Heart right ventricle (tissue), 16 donors: Measurements from ENCODE around the gene SERPINB8. TPM values are rescaled to one million over a fixed set of nuclear protein-coding genes. Genes with fewer than 3 reads are reported as not detected.

Experiments used
- ATAC-seq, 8 donors: fragments of 200-7000 bp; cut with Tn5 transposase; one replicate each; pipeline ENCODE4 v1.9.1; 2020; ENCODE audit warnings: mild to moderate bottlenecking in 8 of 8, moderate library complexity in 8 of 8, moderate number of reproducible peaks in 1 of 8
- DNase-seq, 2 donors: peaks; one replicate each; pipeline ENCODE4 v3.0.0-alpha.2; 2020
- H3K27ac ChIP-seq, 10 donors: fragments of 200-600 bp; sonication (generic) in 2 of 10; one replicate each; pipeline versions ENCODE4 v1.5.0 to v1.8.0; 2020 to 2022; ENCODE audit warnings: mild to moderate bottlenecking in 3 of 10
- H3K27me3 ChIP-seq, 7 donors: fragments of 200-600 bp; one replicate each; pipeline ENCODE4 v1.8.0; 2021 to 2022; ENCODE audit warnings: mild to moderate bottlenecking in 2 of 7
- H3K36me3 ChIP-seq, 9 donors: fragments of 200-600 bp; sonication (generic) in 1 of 9; one replicate each; pipeline versions ENCODE4 v1.5.0 to v1.8.0; 2020 to 2022; ENCODE audit warnings: mild to moderate bottlenecking in 2 of 9
- H3K4me1 ChIP-seq, 9 donors: fragments of 200-600 bp; sonication (generic) in 1 of 9; one replicate each; pipeline versions ENCODE4 v1.5.0 to v1.8.0; 2020 to 2022; ENCODE audit warnings: mild to moderate bottlenecking in 4 of 9
- H3K4me3 ChIP-seq, 10 donors: fragments of 200-600 bp; sonication (generic) in 2 of 10; one replicate each; pipeline versions ENCODE4 v1.5.0 to v1.8.0; 2020 to 2022; ENCODE audit warnings: mild to moderate bottlenecking in 7 of 10, moderate library complexity in 2 of 10
- H3K9me3 ChIP-seq, 11 donors: fragments of 200-600 bp in 10 of 11; sonication (generic) in 2 of 11; one replicate each; pipeline versions ENCODE4 v1.5.0 to v1.8.0; 2013 to 2022; ENCODE audit warnings: mild to moderate bottlenecking in 2 of 11, control low read depth in 1 of 11, moderate library complexity in 1 of 11
- CTCF ChIP-seq, 9 donors: fragments of 200-600 bp; sonication (generic) in 2 of 9; IDR thresholded peaks; one replicate each; pipeline versions ENCODE4 v1.5.0 to v1.8.0; 2021 to 2022; ENCODE audit warnings: antibody characterized with exemption in 9 of 9, mild to moderate bottlenecking in 5 of 9, moderate library complexity in 1 of 9
- WGBS, 2 donors: extraction: QIAGEN DNeasy Blood & Tissue Kit; methylation state at CpG; one replicate each; pipeline ENCODE4 v1.1.7; 2013; ENCODE audit warnings: inconsistent platforms in 1 of 2; 5-methylcytosine and 5-hydroxymethylcytosine counted together
- intact Hi-C, 10 donors: fragments of 100-400 bp; cut with DNase I; formaldehyde crosslinking; loops; one replicate each; pipeline versions ENCODE4 v1.11.1 to v1.14.2; 2022
- polyA plus RNA-seq, 2 donors: library from polyadenylated mRNA; stranded (reverse); fragments of 200-250 nt; gene quantifications; one replicate each; pipeline ENCODE4 v1.2.3, GENCODE V29; 2013
- total RNA-seq, 10 donors: library from RNA; stranded (reverse); fragmentation: NEBNext Ultra II Directional in 3 of 10; extraction: Animal tissue kit (Norgen Biotek cat#: 25700) in 3 of 10; gene quantifications; one replicate each; pipeline versions ENCODE4 v1.2.1 to v1.2.4, GENCODE V29; 2021 to 2023
- donor health status: Arrhythmogenic right ventricular cardiomyopathy.
- donor health status: ischemic (EF 13 %, LVEDD 7.1; RV severe dilation, severe dysfunction).
- donor health status: healthy with polysubstance abuse.
- donor health status: DM: no; HTN: yes; CAD: no.
- donor health status: DM: no; HTN: no; CAD: no.
- donor health status: ischemic (EF 25% LVEDD 6.9; RV normal size, moderate dysfunction).
- donor health status: ischemic (EF 25% LVEDD 5.7; RV mildly dilated, moderate dysfunction).
- donor health status: healthy.
- donor health status: DM: yes; HTN: yes; CAD: no.
- donor health status: Ischemic cardiomyopathy.
- donor health status: ischemic (EF 35%, LVEDD 5.7; RV mildly dilated, moderate dysfunction).
- donor health status: nonischemic (EF 11% LVEDD 7.7; RV severe dilation, severe dysfunction).
- donor health status: DM: yes; HTN: yes; CAD: no.
- donor health status: PGD.
- donor health status: ischemic (EF 29% LVEDD 5.4; RV normal size, mild dysfunction).
- donor health status: nonischemic (EF 23%, LVEDD 6.1; RV moderate dilation, normal function).

Gene SERPINB8
- total and polyA plus RNA-seq, 12 donors: 0.81 to 10.9 (median 2.5) TPM

- no peak for DNase-seq
- Histone ChIP-seq H3K4me3 (peak overlapping the region in 7 of 10 donors; percentile 71 to 90 (median 87)), H3K36me3 (no peaks in the 10 kb centered on the region), H3K9me3 (no peaks in the 10 kb centered on the region), H3K27me3 (no peaks in the 10 kb centered on the region), H3K4me1 (peaks cover 0 to 42% (median 8%) of the 10 kb centered on the region in 9 donors), H3K27ac (peak overlapping the region in 8 of 10 donors; percentile 94 to 97 (median 96))
- intact Hi-C loops: loop anchor here in 1 of 10 donors (10.0 kb wide), 1 partner anchor 457 kb away; no protein-coding TSS in a partner anchor
- no peak for TF ChIP-seq CTCF (IDR thresholded peaks at IDR 0.05)
- WGBS, 2 donors: 75% methylated on average over 13 of the region's 13 CpGs
- no peak for ATAC-seq
Observed at GRCh38 chr18:63971320-63972001, 1.6 kb downstream of the SERPINB8 start.

DNA sequence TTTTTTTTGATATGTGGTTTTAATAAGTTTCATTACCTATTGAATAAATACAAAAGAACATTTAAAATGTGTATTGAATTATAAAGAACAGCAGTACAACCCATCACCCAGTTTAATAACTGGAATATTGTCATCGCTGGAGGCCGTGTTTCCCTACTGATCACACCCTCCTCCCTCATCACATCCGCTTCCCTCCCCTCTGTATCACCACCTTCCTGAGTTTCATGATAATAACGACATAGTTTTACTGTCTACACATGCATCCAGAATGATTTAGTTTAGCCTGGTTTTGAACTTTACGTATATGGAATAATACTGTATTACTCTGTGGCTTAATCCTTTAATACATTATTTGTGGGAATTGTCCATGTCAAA, 2.1 kb downstream of the SERPINB8 start:
- no peaks in the 10 kb centered on the region for H3K36me3 ChIP-seq
- TF ChIP-seq CTCF (IDR thresholded peaks at IDR 0.05): no peak
- H3K9me3 ChIP-seq: no peaks in the 10 kb centered on the region
- peaks cover 0 to 46% (median 8%) of the 10 kb centered on the region in 9 donors for H3K4me1 ChIP-seq
- WGBS, 2 donors: 77 to 82% methylated on average over 5 of the region's 5 CpGs
- DNase-seq (no peak), ATAC-seq (no peak)
- H3K27ac ChIP-seq: no peak overlapping the region
- intact Hi-C loops: loop anchor here in 1 of 10 donors (10.0 kb wide), 1 partner anchor 457 kb away; no protein-coding TSS in a partner anchor
- no peaks in the 10 kb centered on the region for H3K27me3 ChIP-seq
- H3K4me3 ChIP-seq: no peak overlapping the region

DNA sequence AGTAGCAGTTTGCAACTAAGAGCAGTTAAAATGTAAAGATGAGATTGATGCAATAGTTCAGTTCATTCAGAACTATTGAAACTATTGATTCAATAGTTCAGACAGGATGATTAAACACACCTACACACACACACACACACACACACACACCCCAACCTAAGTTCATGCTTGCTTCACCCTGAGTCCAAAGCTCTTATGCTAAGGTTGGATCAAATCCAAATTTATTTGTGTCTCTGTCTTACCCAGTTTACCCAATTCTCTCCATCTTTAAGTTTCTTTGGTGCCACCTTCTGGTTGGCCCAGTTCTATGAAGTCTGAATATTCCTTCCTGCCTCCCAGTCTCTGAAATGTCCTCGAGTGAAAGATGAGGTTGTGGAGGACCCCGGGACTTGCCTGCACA, 5.1 kb downstream of the SERPINB8 start:
- peaks cover 0 to 2% (median 0%) of the 10 kb centered on the region in 9 donors for H3K36me3 ChIP-seq
- TF ChIP-seq CTCF (IDR thresholded peaks at IDR 0.05): peak in 3 of 9 donors; percentile 11 to 35 (median 21)
- peaks cover 0 to 53% (median 9%) of the 10 kb centered on the region in 9 donors for H3K4me1 ChIP-seq
- H3K27ac ChIP-seq: peak overlapping the region in 1 of 10 donors; percentile 80
- no peak for ATAC-seq
- no peak for DNase-seq
- H3K9me3 ChIP-seq: no peaks in the 10 kb centered on the region
- H3K27me3 ChIP-seq: no peaks in the 10 kb centered on the region
- whole genome bisulfite sequencing, 2 donors: 34 to 37% methylated on average over 2 of the region's 2 CpGs
- intact Hi-C loops: loop anchor here in 2 of 10 donors (5.0 to 10.0 kb wide), 2 partner anchors 458 to 460 kb away; no protein-coding TSS in a partner anchor
- H3K4me3 ChIP-seq: no peak overlapping the region

DNA sequence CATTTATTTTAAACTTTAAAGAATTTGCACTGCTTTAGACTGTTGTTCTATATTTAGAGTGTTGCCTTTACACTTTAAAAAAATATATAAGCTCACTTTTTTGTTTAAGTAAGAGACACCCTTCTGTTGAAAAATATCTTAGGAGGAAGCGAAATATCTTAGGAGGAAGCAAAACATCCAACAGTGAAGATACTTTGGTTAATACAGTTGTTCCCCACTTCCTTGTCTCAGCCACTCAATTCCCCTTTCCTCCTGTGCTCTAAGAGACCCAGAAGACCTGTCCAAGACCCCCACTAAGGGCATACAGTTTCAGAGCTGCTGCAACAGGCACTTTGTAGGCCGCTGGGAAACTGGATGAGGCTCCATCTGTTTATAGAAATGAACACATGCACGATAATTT, 5.7 kb downstream of the SERPINB8 start:
- intact Hi-C loops: loop anchor here in 2 of 10 donors (5.0 to 10.0 kb wide), 2 partner anchors 458 to 461 kb away; no protein-coding TSS in a partner anchor
- Histone ChIP-seq H3K27me3 (no peaks in the 10 kb centered on the region), H3K4me1 (peaks cover 0 to 59% (median 5%) of the 10 kb centered on the region in 9 donors), H3K27ac (peak overlapping the region in 1 of 10 donors; percentile 80), H3K9me3 (no peaks in the 10 kb centered on the region), H3K4me3 (no peak overlapping the region), H3K36me3 (peaks cover 0 to 9% (median 0%) of the 10 kb centered on the region in 9 donors)
- TF ChIP-seq CTCF (IDR thresholded peaks at IDR 0.05): no peak
- 63 to 68% methylated on average over 3 of the region's 3 CpGs for WGBS, 2 donors
- ATAC-seq (no peak), DNase-seq (no peak)
